IMR-90 (cell line): ENCODE measurements around the gene PCDHGC4. TPM values are rescaled to one million over a fixed set of nuclear protein-coding genes. Genes with fewer than 3 reads are reported as not detected.
A peak's percentile ranks its signal among the peaks of the same experiment; 100 is the strongest.

ENCODE experiments used
- ATAC-seq: fragments of 200-7000 bp; cut with Tn5 transposase; 2 replicates; pipeline ENCODE4 v1.9.1; 2020; ENCODE audit warnings: low read depth, mild to moderate bottlenecking, moderate library complexity
- BruUV-seq: library from RNA; stranded (reverse); fragments of 400-500 nt; replicated peaks from 2 replicates; lab custom pipeline; 2021; lab: Mats Ljungman, UMichigan
- CTCF ChIA-PET: fragments of 300-600 bp; formaldehyde crosslinking; extraction: SDS; loops from one replicate; lab custom pipeline; 2021; ENCODE audit warnings: antibody characterized with exemption; lab: Yijun Ruan, JAX
- POLR2A ChIA-PET: fragments of 300-600 bp; sonication (Branson Sonifier 250); formaldehyde crosslinking; loops from one replicate; lab custom pipeline; 2022; ENCODE audit warnings: antibody characterized with exemption; ENCODE audit not compliant: unreplicated experiment; lab: Charles Lee
- DNase-seq: peaks from one replicate; pipeline ENCODE4 v3.0.0; 2013
- H2AFZ ChIP-seq: replicated peaks from 2 replicates; pipeline ENCODE3; 2013; ENCODE audit warnings: low read length, mild to moderate bottlenecking; ENCODE audit not compliant: poor library complexity
- H2AK5ac ChIP-seq: 2 replicates; pipeline ENCODE4 v1.6.1; 2013; ENCODE audit warnings: low read depth, low read length, inconsistent platforms
- H2AK9ac ChIP-seq: replicated peaks from 2 replicates; pipeline ENCODE3; 2013; ENCODE audit warnings: mild to moderate bottlenecking, low read depth, low read length, moderate library complexity; ENCODE audit not compliant: poor library complexity
- H2BK120ac ChIP-seq: 2 replicates; pipeline ENCODE4 v1.6.1; 2013; ENCODE audit warnings: low read depth, low read length, inconsistent platforms
- H2BK15ac ChIP-seq: 3 replicates; pipeline ENCODE4 v1.6.1; 2013; ENCODE audit warnings: low read depth, low read length, inconsistent platforms
- H2BK20ac ChIP-seq: 2 replicates; pipeline ENCODE4 v1.6.1; 2013; ENCODE audit warnings: low read depth, mild to moderate bottlenecking, inconsistent platforms, low read length, moderate library complexity
- H2BK5ac ChIP-seq: 2 replicates; pipeline ENCODE4 v1.6.1; 2013; ENCODE audit warnings: mild to moderate bottlenecking, low read depth, low read length, inconsistent platforms; ENCODE audit not compliant: poor library complexity, severe bottlenecking
- H3K14ac ChIP-seq: replicated peaks from 2 replicates; pipeline ENCODE4 v1.6.1; 2013; ENCODE audit warnings: low read depth, low read length, inconsistent platforms
- H3K18ac ChIP-seq: 2 replicates; pipeline ENCODE4 v1.6.1; 2013; ENCODE audit warnings: low read depth, low read length, control low read depth
- H3K23ac ChIP-seq: 2 replicates; pipeline ENCODE4 v1.6.1; 2013; ENCODE audit warnings: low read depth, low read length, inconsistent platforms
- H3K27ac ChIP-seq: 2 replicates; pipeline ENCODE4 v1.5.1; 2013; ENCODE audit warnings: mild to moderate bottlenecking, control low read depth, low read length; ENCODE audit not compliant: insufficient read depth
- H3K27me3 ChIP-seq: 2 replicates; pipeline ENCODE4 v1.6.1; 2013; ENCODE audit warnings: low read length; ENCODE audit not compliant: control insufficient read depth, insufficient read depth
- H3K36me3 ChIP-seq: 2 replicates; pipeline ENCODE4 v1.6.1; 2013; ENCODE audit warnings: low read length, mixed read lengths; ENCODE audit not compliant: control insufficient read depth, insufficient read depth
- H3K4ac ChIP-seq: 2 replicates; pipeline ENCODE4 v1.6.1; 2013; ENCODE audit warnings: low read depth, low read length, inconsistent platforms
- H3K4me1 ChIP-seq: 2 replicates; pipeline ENCODE4 v1.6.1; 2013; ENCODE audit warnings: low read length, mixed read lengths; ENCODE audit not compliant: control insufficient read depth, insufficient read depth
- H3K4me2 ChIP-seq: 2 replicates; pipeline ENCODE4 v1.6.1; 2013; ENCODE audit warnings: low read depth, mild to moderate bottlenecking, control low read depth, low read length, moderate library complexity
- H3K4me3 ChIP-seq: 2 replicates; pipeline ENCODE4 v1.5.1; 2013; ENCODE audit warnings: low read depth, mild to moderate bottlenecking, control low read depth, low read length, moderate library complexity; ENCODE audit not compliant: insufficient read depth
- H3K56ac ChIP-seq: 2 replicates; pipeline ENCODE4 v1.6.1; 2013; ENCODE audit warnings: low read length, inconsistent platforms; ENCODE audit not compliant: insufficient read depth; ENCODE audit errors: extremely low read depth
- H3K79me1 ChIP-seq, 2 experiments: 2 replicates each; pipeline ENCODE4 v1.6.1; 2013; ENCODE audit warnings: low read length in 2 of 2, inconsistent platforms in 1 of 2, low read depth in 1 of 2
- H3K9ac ChIP-seq: 2 replicates; pipeline ENCODE4 v1.6.1; 2013; ENCODE audit warnings: low read depth, low read length, control low read depth
- H3K9me1 ChIP-seq: 2 replicates; pipeline ENCODE4 v1.6.1; 2013; ENCODE audit warnings: low read length, inconsistent platforms; ENCODE audit not compliant: insufficient read depth
- H3K9me3 ChIP-seq: 2 replicates; pipeline ENCODE4 v1.6.1; 2013; ENCODE audit warnings: low read length; ENCODE audit not compliant: control insufficient read depth, insufficient read depth
- H4K20me1 ChIP-seq: 2 replicates; pipeline ENCODE4 v1.6.1; 2013; ENCODE audit warnings: low read length, inconsistent platforms; ENCODE audit not compliant: insufficient read depth
- H4K5ac ChIP-seq: 2 replicates; pipeline ENCODE4 v1.6.1; 2013; ENCODE audit warnings: mild to moderate bottlenecking, low read depth, low read length, control low read depth
- H4K8ac ChIP-seq, 2 experiments: 2 replicates each; pipeline ENCODE4 v1.6.1; 2013; ENCODE audit warnings: low read depth in 2 of 2, low read length in 2 of 2, control low read depth in 1 of 2, inconsistent platforms in 1 of 2
- H4K91ac ChIP-seq: 2 replicates; pipeline ENCODE4 v1.6.1; 2013; ENCODE audit warnings: low read depth, low read length, inconsistent platforms; ENCODE audit not compliant: insufficient read depth
- BHLHE40 ChIP-seq: fragments of 150-350 bp; IDR thresholded peaks from 2 replicates; pipeline ENCODE4 v1.6.1; 2016; ENCODE audit warnings: mild to moderate bottlenecking, low read depth, low read length
- CEBPB ChIP-seq: IDR thresholded peaks from 2 replicates; pipeline ENCODE4 v1.6.1; 2012; ENCODE audit warnings: low read depth, low read length, improper control_type of control experiment
- CHD1 ChIP-seq: IDR thresholded peaks from 2 replicates; pipeline ENCODE4 v1.6.1; 2012; ENCODE audit warnings: low read depth, low read length, improper control_type of control experiment
- CTCF ChIP-seq: conservative IDR thresholded peaks from 2 replicates; pipeline ENCODE4 v1.5.1; 2012; ENCODE audit warnings: mild to moderate bottlenecking, low read depth, low read length, improper control_type of control experiment
- ELK1 ChIP-seq: fragments of 150-350 bp; IDR thresholded peaks from 2 replicates; pipeline ENCODE4 v1.6.1; 2016; ENCODE audit warnings: low read depth, mild to moderate bottlenecking, low read length, moderate library complexity, borderline replicate concordance
- FOS ChIP-seq: fragments of 150-350 bp; IDR thresholded peaks from 2 replicates; pipeline ENCODE4 v1.6.1; 2016; ENCODE audit warnings: low read depth, low read length
- MAFK ChIP-seq: IDR thresholded peaks from 2 replicates; pipeline ENCODE4 v1.6.1; 2012; ENCODE audit warnings: low read depth, low read length, improper control_type of control experiment
- MAZ ChIP-seq: IDR thresholded peaks from 2 replicates; pipeline ENCODE4 v1.6.1; 2012; ENCODE audit warnings: low read depth, mild to moderate bottlenecking, low read length, improper control_type of control experiment, moderate library complexity, borderline replicate concordance
- MXI1 ChIP-seq: IDR thresholded peaks from 2 replicates; pipeline ENCODE4 v1.6.1; 2012; ENCODE audit warnings: low read depth, mild to moderate bottlenecking, low read length, moderate library complexity, borderline replicate concordance
- NFE2L2 ChIP-seq: fragments of 150-350 bp; IDR thresholded peaks from 2 replicates; pipeline ENCODE4 v1.6.1; 2016; ENCODE audit warnings: low read depth, mild to moderate bottlenecking, low read length
- POLR2A ChIP-seq: IDR thresholded peaks from 2 replicates; pipeline ENCODE4 v1.6.1; 2012; ENCODE audit warnings: mild to moderate bottlenecking, low read depth, low read length
- RAD21 ChIP-seq: IDR thresholded peaks from 2 replicates; pipeline ENCODE4 v1.6.1; 2012; ENCODE audit warnings: low read length, improper control_type of control experiment
- RCOR1 ChIP-seq: IDR thresholded peaks from 2 replicates; pipeline ENCODE4 v1.6.1; 2012; ENCODE audit warnings: mild to moderate bottlenecking, low read length, improper control_type of control experiment; ENCODE audit not compliant: insufficient replicate concordance
- RFX5 ChIP-seq: IDR thresholded peaks from 2 replicates; pipeline ENCODE4 v1.8.0; 2012; ENCODE audit warnings: low read depth, mild to moderate bottlenecking, low read length, moderate library complexity
- SMC3 ChIP-seq: fragments of 150-350 bp; IDR thresholded peaks from 2 replicates; pipeline ENCODE4 v1.6.1; 2016; ENCODE audit warnings: low read depth, mild to moderate bottlenecking, antibody characterized with exemption, low read length, moderate library complexity
- USF2 ChIP-seq: fragments of 150-350 bp; IDR thresholded peaks from 2 replicates; pipeline ENCODE4 v1.6.1; 2017; ENCODE audit warnings: mild to moderate bottlenecking, antibody characterized with exemption, low read length, low read depth
- WGBS, 2 experiments: methylation state at CpG; one replicate each; pipeline versions ENCODE4 v1.1.5 to v1.1.7; 2013; ENCODE audit warnings: missing lambda C conversion rate in 2 of 2; ENCODE audit not compliant: insufficient read length in 1 of 2; ENCODE audit errors: extremely low coverage in 2 of 2; 5-methylcytosine and 5-hydroxymethylcytosine counted together
- dilution Hi-C: fragments of 300-500 bp; cut with HindIII; formaldehyde crosslinking; loops from one replicate; pipeline ENCODE4 v1.14.3; 2018; ENCODE audit warnings: low sequenced_read_pairs; ENCODE audit not compliant: unreplicated experiment
- in situ Hi-C: fragments of 300-500 bp; cut with MboI; formaldehyde crosslinking; loops from 3 replicates; pipeline ENCODE4 v1.14.3; 2019; ENCODE audit warnings: low sequenced_read_pairs, inconsistent platforms, mixed read lengths
- intact Hi-C: fragments of 100-400 bp; cut with micrococcal nuclease; formaldehyde crosslinking; loops from 2 replicates; pipeline ENCODE4 v1.10.0; 2022
- polyA plus RNA-seq, 3 experiments: library from polyadenylated mRNA; depleted of rRNA; stranded (reverse); fragments of >200 nt; gene quantifications; 2 replicates each; pipeline ENCODE4 v1.2.3, GENCODE V29; 2012; ENCODE audit warnings: low replicate concordance in 1 of 3
- total RNA-seq: library from RNA; depleted of rRNA; stranded (reverse); fragments of >200 nt; gene quantifications from 2 replicates; pipeline ENCODE4 v1.2.3, GENCODE V29; 2012

The PCDHGC4 gene
- total and polyA plus RNA-seq, 2 of the 4 experiments (the other 2 are of a cell fraction), result 0.65 to 1.6 TPM

GRCh38 chr5:141465351-141465750, 19.5 kb upstream of the PCDHGC4 start:
- Histone ChIP-seq H3K9ac (no peak overlapping the region), H4K91ac (no peak overlapping the region), H3K56ac (no peak overlapping the region), H2BK120ac (no peak overlapping the region), H3K23ac (no peak overlapping the region), H3K4ac (no peak overlapping the region), H3K4me1 (no peaks in the 10 kb centered on the region), H3K79me1 (peaks cover under 1 to 6% of the 10 kb centered on the region in 2 experiments; a peak in 2 of 4 replicates), H2BK15ac (no peak overlapping the region), H3K27me3 (no peaks in the 10 kb centered on the region), H3K18ac (no peak overlapping the region), H4K20me1 (no peaks in the 10 kb centered on the region), H2BK5ac (no peak overlapping the region), H3K9me1 (no peaks in the 10 kb centered on the region), H3K27ac (no peak overlapping the region), H3K9me3 (no peaks in the 10 kb centered on the region), H4K8ac (no peak overlapping the region), H2AK5ac (no peak overlapping the region), H2BK20ac (no peak overlapping the region), H3K36me3 (no peaks in the 10 kb centered on the region), H2AK9ac (no peak overlapping the region), H2AFZ (no peak overlapping the region), H3K14ac (no peak overlapping the region), H3K4me2 (no peak overlapping the region), H4K5ac (no peak overlapping the region), H3K4me3 (no peak overlapping the region)
- POLR2A ChIA-PET, result no interaction called here
- BruUV-seq, result no TSS peak
- DNase-seq (peak; percentile 41), ATAC-seq (no peak)
- TF ChIP-seq USF2 (no peak), CHD1 (no peak), ELK1 (no peak), MAFK (no peak), RAD21 (no peak), BHLHE40 (no peak), MAZ (no peak), POLR2A (no peak), FOS (no peak), RFX5 (no peak), NFE2L2 (no peak), CTCF (no peak), CEBPB (no peak), RCOR1 (no peak), SMC3 (no peak), MXI1 (no peak)
- in situ Hi-C loops, result no loop called here
- 100% methylated on average over 1 of the region's 3 CpGs; no CpG with 5 or more reads in 1 of the 2 experiments for WGBS, 2 experiments
- CTCF ChIA-PET, result interaction anchor here (0.6 to 1.1 kb wide), 3 partner anchors 58 to 127 kb away, joined by 3 to 6 read pairs (median 5); no protein-coding TSS in a partner anchor
- dilution Hi-C loops, result no loop called here
- intact Hi-C loops, result no loop called here
